Tibial nerve (tissue), 3 donors: Measurements from ENCODE around the gene MIA2.

Experiments
- CTCF ChIP-seq, 5 experiments: fragments of 200-600 bp in 3 of 5; fragments of 450-650 bp in 2 of 5; sonication (generic) in 3 of 5; IDR thresholded peaks; one replicate each; pipeline ENCODE4 v1.5.1; 2016 to 2019; ENCODE audit warnings: antibody characterized with exemption in 5 of 5, mild to moderate bottlenecking in 3 of 5, moderate library complexity in 2 of 5
- POLR2A ChIP-seq, 2 donors: fragments of 450-650 bp; IDR thresholded peaks; one replicate each; pipeline ENCODE4 v1.6.1; 2017; ENCODE audit warnings: antibody characterized with exemption in 2 of 2, mild to moderate bottlenecking in 2 of 2, moderate library complexity in 2 of 2

GRCh38 chr14:39212034-39212433, 21.7 kb upstream of the MIA2 start:
- TF ChIP-seq CTCF (IDR thresholded peaks at IDR 0.05) (no peak), POLR2A (IDR thresholded peaks at IDR 0.05) (no peak)
